H1 (cell line): ENCODE measurements around the gene DNAH10. TPM values are rescaled to one million over a fixed set of nuclear protein-coding genes. Genes with fewer than 3 reads are reported as not detected.
A peak's percentile ranks its signal among the peaks of the same experiment; 100 is the strongest.

Experiments used
- CTCF ChIA-PET: fragments of 300-600 bp; sonication (Branson Sonifier 250); formaldehyde crosslinking; loops from one replicate; lab custom pipeline; 2021; ENCODE audit not compliant: partially characterized antibody; lab: Charles Lee
- POLR2A ChIA-PET: fragments of 300-600 bp; sonication (Branson Sonifier 250); formaldehyde crosslinking; loops from one replicate; lab custom pipeline; 2021; ENCODE audit warnings: inconsistent platforms; ENCODE audit not compliant: partially characterized antibody; lab: Charles Lee
- DNase-seq, 2 experiments: peaks; one replicate each; pipeline versions ENCODE4 v3.0.0 to v3.0.0-alpha.2; 2010 to 2022; ENCODE audit warnings: low spot score in 2 of 2, low read depth in 1 of 2, mixed read lengths in 1 of 2
- FAIRE-seq: peaks from 2 replicates; lab custom pipeline; 2011; peaks lifted over from hg19 to GRCh38; lab: Jason Lieb, UNC
- H2AFZ ChIP-seq: 2 replicates; pipeline ENCODE4 v1.8.1; 2012; ENCODE audit warnings: low read length, inconsistent platforms
- H2AK5ac ChIP-seq: 2 replicates; pipeline ENCODE4 v1.6.1; 2013; ENCODE audit warnings: low read depth, low read length
- H2BK120ac ChIP-seq: replicated peaks from 2 replicates; pipeline ENCODE3; 2013; ENCODE audit warnings: low read depth, low read length, inconsistent platforms
- H2BK12ac ChIP-seq: 2 replicates; pipeline ENCODE4 v1.6.1; 2013; ENCODE audit warnings: low read depth, low read length
- H2BK15ac ChIP-seq: 2 replicates; pipeline ENCODE4 v1.6.1; 2013; ENCODE audit warnings: low read length
- H2BK20ac ChIP-seq: 2 replicates; pipeline ENCODE4 v1.6.1; 2013; ENCODE audit warnings: low read length
- H2BK5ac ChIP-seq: 2 replicates; pipeline ENCODE4 v1.6.1; 2013; ENCODE audit warnings: low read depth, low read length
- H3K14ac ChIP-seq: 2 replicates; pipeline ENCODE4 v1.6.1; 2013; ENCODE audit warnings: inconsistent platforms; ENCODE audit not compliant: insufficient read length
- H3K18ac ChIP-seq: 2 replicates; pipeline ENCODE4 v1.6.1; 2013; ENCODE audit warnings: low read length; ENCODE audit errors: extremely low read depth
- H3K23ac ChIP-seq: 2 replicates; pipeline ENCODE4 v1.6.1; 2013; ENCODE audit warnings: inconsistent platforms; ENCODE audit not compliant: insufficient read length
- H3K23me2 ChIP-seq: 2 replicates; pipeline ENCODE4 v1.6.1; 2013; ENCODE audit warnings: low read depth, low read length
- H3K27ac ChIP-seq: 2 replicates; pipeline ENCODE4 v1.6.1; 2011; ENCODE audit warnings: low read depth, low read length, inconsistent platforms
- H3K27me3 ChIP-seq, 4 experiments: replicated peaks in 1 of 4; 1 replicate in 1 of 4; 2 replicates in 3 of 4; pipeline versions ENCODE4 v1.6.1 to v1.8.1; 2011 to 2013; ENCODE audit warnings: low read length in 3 of 4, mild to moderate bottlenecking in 3 of 4, inconsistent platforms in 2 of 4, mixed read lengths in 2 of 4, moderate library complexity in 1 of 4; ENCODE audit not compliant: control insufficient read depth in 3 of 4, insufficient read depth in 3 of 4; ENCODE audit errors: extremely low read depth in 1 of 4
- H3K36me3 ChIP-seq, 4 experiments: 2 replicates each; pipeline versions ENCODE4 v1.6.1 to v1.8.1; 2011 to 2013; ENCODE audit warnings: mild to moderate bottlenecking in 4 of 4, low read length in 3 of 4, moderate library complexity in 2 of 4, control low read depth in 1 of 4, inconsistent platforms in 1 of 4; ENCODE audit not compliant: insufficient read depth in 4 of 4, control insufficient read depth in 2 of 4
- H3K4ac ChIP-seq: replicated peaks from 2 replicates; pipeline ENCODE3; 2013; ENCODE audit warnings: low read length, low read depth, mixed read lengths, inconsistent platforms; ENCODE audit not compliant: insufficient read length
- H3K4me1 ChIP-seq, 4 experiments: replicated peaks in 1 of 4; 1 replicate in 1 of 4; 2 replicates in 3 of 4; pipeline versions ENCODE4 v1.6.1 to v1.8.1; 2011 to 2013; ENCODE audit warnings: low read length in 3 of 4, inconsistent platforms in 2 of 4, mixed read lengths in 1 of 4; ENCODE audit not compliant: insufficient read depth in 4 of 4, control insufficient read depth in 3 of 4
- H3K4me2 ChIP-seq, 2 experiments: 2 replicates each; pipeline versions ENCODE4 v1.6.1 to v1.8.1; 2011 to 2013; ENCODE audit warnings: low read depth in 2 of 2, low read length in 2 of 2, control low read depth in 1 of 2, inconsistent platforms in 1 of 2, mild to moderate bottlenecking in 1 of 2; ENCODE audit not compliant: insufficient read depth in 1 of 2
- H3K4me3 ChIP-seq, 4 experiments: fragments of 200-600, 300-600 bp in 1 of 4; sonication (generic), shearing (Covaris generic), sonication (Bioruptor Twin) in 1 of 4; 2 replicates each; pipeline versions ENCODE4 v1.5.1 to v1.8.1; 2011 to 2016; ENCODE audit warnings: low read length in 4 of 4, low read depth in 3 of 4, control low read depth in 2 of 4, inconsistent platforms in 2 of 4, mild to moderate bottlenecking in 2 of 4, mixed read lengths in 1 of 4, moderate library complexity in 1 of 4; ENCODE audit not compliant: insufficient read depth in 2 of 4; ENCODE audit errors: extremely low read depth in 1 of 4
- H3K56ac ChIP-seq: replicated peaks from 2 replicates; pipeline ENCODE3; 2013; ENCODE audit warnings: low read depth, mild to moderate bottlenecking, mixed read lengths, low read length, inconsistent platforms; ENCODE audit not compliant: insufficient read length
- H3K79me1 ChIP-seq: 2 replicates; pipeline ENCODE4 v1.6.1; 2013; ENCODE audit warnings: low read depth, low read length, control low read depth
- H3K79me2 ChIP-seq, 2 experiments: 2 replicates each; pipeline versions ENCODE4 v1.6.1 to v1.8.1; 2012 to 2013; ENCODE audit warnings: low read length in 2 of 2, mild to moderate bottlenecking in 2 of 2, inconsistent platforms in 1 of 2; ENCODE audit not compliant: insufficient read depth in 2 of 2, control insufficient read depth in 1 of 2
- H3K9ac ChIP-seq, 4 experiments: replicated peaks in 1 of 4; 1 replicate in 1 of 4; 2 replicates in 3 of 4; pipeline versions ENCODE4 v1.6.1 to v1.8.1; 2011 to 2013; ENCODE audit warnings: low read depth in 3 of 4, low read length in 3 of 4, control low read depth in 2 of 4, mild to moderate bottlenecking in 2 of 4, moderate library complexity in 2 of 4, inconsistent platforms in 1 of 4; ENCODE audit errors: extremely low read depth in 1 of 4
- H3K9me3 ChIP-seq, 2 experiments: 2 replicates each; pipeline versions ENCODE4 v1.6.1 to v1.8.1; 2012 to 2013; ENCODE audit warnings: mild to moderate bottlenecking in 2 of 2, moderate library complexity in 2 of 2, control low read depth in 1 of 2, inconsistent platforms in 1 of 2, low read depth in 1 of 2, low read length in 1 of 2, mixed read lengths in 1 of 2; ENCODE audit not compliant: insufficient read depth in 2 of 2
- H4K20me1 ChIP-seq, 2 experiments: replicated peaks in 1 of 2; 2 replicates each; pipeline versions ENCODE3 to v1.8.1; 2011 to 2013; ENCODE audit warnings: inconsistent platforms in 2 of 2, low read length in 2 of 2, mild to moderate bottlenecking in 1 of 2; ENCODE audit not compliant: insufficient read depth in 2 of 2, control insufficient read depth in 1 of 2
- H4K5ac ChIP-seq: 2 replicates; pipeline ENCODE4 v1.6.1; 2013; ENCODE audit warnings: low read length, low read depth, mixed read lengths, inconsistent platforms; ENCODE audit not compliant: insufficient read length
- H4K8ac ChIP-seq: 2 replicates; pipeline ENCODE4 v1.8.0; 2013; ENCODE audit warnings: mild to moderate bottlenecking, moderate library complexity, low read length, inconsistent platforms; ENCODE audit not compliant: insufficient read depth; ENCODE audit errors: extremely low read depth
- H4K91ac ChIP-seq: replicated peaks from 2 replicates; pipeline ENCODE3; 2013; ENCODE audit warnings: low read length, mixed read lengths, inconsistent platforms; ENCODE audit not compliant: insufficient read length
- ASH2L ChIP-seq: fragments of 200-600, 300-600 bp; sonication (generic); IDR thresholded peaks from one replicate; pipeline ENCODE4 v1.7.1; 2017; ENCODE audit warnings: low read length
- ATF3 ChIP-seq: IDR thresholded peaks from 2 replicates; pipeline ENCODE4 v1.6.1; 2011; ENCODE audit warnings: low read depth, mild to moderate bottlenecking, low read length; ENCODE audit not compliant: insufficient read depth
- HDAC2 ChIP-seq, 2 experiments: fragments of 300-600 bp in 1 of 2; sonication (generic) in 1 of 2; IDR thresholded peaks; 2 replicates each; pipeline ENCODE4 v1.6.1; 2011 to 2012; ENCODE audit warnings: low read depth in 2 of 2, low read length in 2 of 2, mild to moderate bottlenecking in 2 of 2, moderate library complexity in 2 of 2, borderline replicate concordance in 1 of 2, inconsistent platforms in 1 of 2
- HDAC6 ChIP-seq: IDR thresholded peaks from one replicate; pipeline ENCODE4 v1.7.1; 2012; ENCODE audit warnings: low read depth, mild to moderate bottlenecking, inconsistent platforms, low read length, moderate library complexity
- JUN ChIP-seq: IDR thresholded peaks from 2 replicates; pipeline ENCODE4 v1.6.1; 2011; ENCODE audit warnings: low read depth, mild to moderate bottlenecking, improper control_type of control experiment, low read length
- KDM4A ChIP-seq: IDR thresholded peaks from one replicate; pipeline ENCODE4 v1.7.1; 2012; ENCODE audit warnings: low read depth, mild to moderate bottlenecking, moderate library complexity, low read length, inconsistent platforms; ENCODE audit not compliant: severe bottlenecking
- MAX ChIP-seq: IDR thresholded peaks from 2 replicates; pipeline ENCODE4 v1.6.1; 2012; ENCODE audit warnings: inconsistent platforms
- RFX5 ChIP-seq: IDR thresholded peaks from 2 replicates; pipeline ENCODE4 v1.6.1; 2011; ENCODE audit warnings: low read depth, low read length, improper control_type of control experiment, borderline replicate concordance
- RXRA ChIP-seq: IDR thresholded peaks from 2 replicates; pipeline ENCODE4 v1.6.1; 2011; ENCODE audit warnings: low read depth, mild to moderate bottlenecking, low read length, moderate library complexity; ENCODE audit not compliant: insufficient read depth
- SP1 ChIP-seq: IDR thresholded peaks from 2 replicates; pipeline ENCODE4 v1.6.1; 2011; ENCODE audit warnings: low read depth, low read length
- TBP ChIP-seq: IDR thresholded peaks from 2 replicates; pipeline ENCODE4 v1.6.1; 2011; ENCODE audit warnings: low read depth, low read length, improper control_type of control experiment
- WGBS, 2 experiments: shearing (Covaris generic) in 1 of 2; methylation state at CpG; one replicate each; pipeline versions ENCODE4 v1.1.6 to v1.1.7; 2013 to 2015; ENCODE audit warnings: low lambda C conversion rate in 2 of 2, mixed read lengths in 2 of 2, inconsistent platforms in 1 of 2, low coverage in 1 of 2, missing lambda C conversion rate in 1 of 2; ENCODE audit not compliant: insufficient replicate concordance in 2 of 2, insufficient coverage in 1 of 2, insufficient read length in 1 of 2; ENCODE audit errors: extremely low coverage in 1 of 2, missing lambda C conversion rate in 1 of 2; 5-methylcytosine and 5-hydroxymethylcytosine counted together
- polyA plus RNA-seq, 7 experiments: library from polyadenylated mRNA; depleted of rRNA in 3 of 7; stranded (reverse) in 5 of 7; unstranded in 2 of 7; fragments of >200 nt in 5 of 7; fragments of 200-250 nt in 2 of 7; gene quantifications; 1 replicate in 5 of 7; 2 replicates in 1 of 7; 4 replicates in 1 of 7; pipeline versions ENCODE4 v1.2.1 to v1.2.3, GENCODE V29; 2011 to 2013; ENCODE audit warnings: missing spikeins in 2 of 7, mixed read lengths in 2 of 7
- total RNA-seq: library from RNA; stranded (reverse); fragmentation: NEBNext Ultra II Directional; extraction: Animal tissue kit (Norgen Biotek cat#: 25700); gene quantifications from 2 replicates; pipeline ENCODE4 v1.2.1, GENCODE V29; 2021

The DNAH10 gene
- total and polyA plus RNA-seq, 2 of the 8 experiments (the other 6 are each of a cell fraction or from before 2014, with no cell fraction given), result 0.02 to 0.24 TPM

- Histone ChIP-seq H3K79me2 (no peaks in the 10 kb centered on the region), H3K36me3 (no peaks in the 10 kb centered on the region), H2AK5ac (no peak overlapping the region), H3K27ac (no peak overlapping the region), H3K9ac (no peak overlapping the region), H4K91ac (no peak overlapping the region), H3K27me3 (0 out of 7 replicates have a peak, but pooled peaks cover 0 to 2% (median 0%) of the 10 kb centered on the region in 4 experiments), H2BK120ac (no peak overlapping the region), H3K4ac (no peak overlapping the region), H3K4me2 (peak overlapping the region; percentile 28 to 53; a peak in 3 of 4 replicates), H2AFZ (peak overlapping the region; percentile 94), H3K9me3 (peaks cover 0 to 3% of the 10 kb centered on the region in 2 experiments; a peak in 1 of 4 replicates), H3K56ac (no peak overlapping the region), H3K18ac (peak overlapping the region; percentile 38; the same call in 1 of the 2 replicates), H2BK15ac (0 out of 2 replicates have a peak overlapping the region, but pooled peaks have one; percentile 4), H3K14ac (no peak overlapping the region), H4K5ac (no peak overlapping the region), H3K4me3 (peak overlapping the region in 1 of 4 experiments; percentile 11; a peak in 1 of 8 replicates), H2BK12ac (0 out of 2 replicates have a peak overlapping the region, but pooled peaks have one; percentile 39), H3K4me1 (peaks cover 0 to 7% (median 4%) of the 10 kb centered on the region in 4 experiments; a peak in 3 of 7 replicates), H3K23me2 (no peaks in the 10 kb centered on the region), H3K79me1 (no peaks in the 10 kb centered on the region), H2BK20ac (no peak overlapping the region), H3K23ac (no peak overlapping the region), H4K8ac (no peak overlapping the region; the same call in 1 of the 2 replicates), H2BK5ac (peak overlapping the region; percentile 39; the same call in 1 of the 2 replicates), H4K20me1 (no peaks in the 10 kb centered on the region)
- DNase-seq (peak in 1 of 2 experiments; percentile 66), FAIRE-seq (peak; percentile 50)
- ChIA-PET CTCF (interaction anchor here (0.5 to 2.3 kb wide), 8 partner anchors 9 to 876 kb away, joined by 3 to 8 read pairs (median 4); no protein-coding TSS in a partner anchor), POLR2A (interaction anchor here (1.0 to 1.6 kb wide), 3 partner anchors 18 to 415 kb away, joined by 3 read pairs; no protein-coding TSS in a partner anchor)
- 56% methylated on average over 9 of the region's 9 CpGs; no CpG with 5 or more reads in 1 of the 2 experiments for WGBS, 2 experiments
- TF ChIP-seq KDM4A (peak; percentile 34), RFX5 (no peak), ASH2L (peak; percentile 39), ATF3 (peak; percentile 55; the same call in 1 of the 2 replicates), TBP (peak; percentile 25; the same call in 1 of the 2 replicates), SP1 (0 out of 2 replicates have a peak, but pooled peaks have one; percentile 13), RXRA (no peak), MAX (peak; percentile 58; the same call in 1 of the 2 replicates), HDAC6 (no peak), HDAC2 (IDR thresholded peaks at IDR 0.05; ENCODE audit: borderline replicate concordance in 1 of 2, low read depth in 2 of 2, low read length in 2 of 2) (no peak), JUN (no peak)
Observed at GRCh38 chr12:123900871-123901376, 138.8 kb downstream of the DNAH10 start.
